MG63 (cell line): ENCODE measurements around the gene PTCHD4. TPM values are rescaled to one million over a fixed set of nuclear protein-coding genes. Genes with fewer than 3 reads are reported as not detected.
A peak's percentile ranks its signal among the peaks of the same experiment; 100 is the strongest.

Experiments
- DNase-seq: peaks from one replicate; pipeline ENCODE4 v3.0.0-alpha.2; 2020
- H3K27me3 ChIP-seq: fragments of 250-450 bp; sonication (Bioruptor Pico); 2 replicates; pipeline ENCODE4 v1.5.1; 2020; ENCODE audit warnings: mild to moderate bottlenecking, moderate library complexity
- H3K36me3 ChIP-seq: fragments of 250-450 bp; sonication (Bioruptor Pico); 2 replicates; pipeline ENCODE4 v1.5.1; 2020; ENCODE audit warnings: mild to moderate bottlenecking, moderate library complexity
- H3K4me3 ChIP-seq: fragments of 250-450 bp; sonication (Bioruptor Pico); 2 replicates; pipeline ENCODE4 v1.5.1; 2020; ENCODE audit warnings: mild to moderate bottlenecking, moderate library complexity
- H3K9me3 ChIP-seq: fragments of 250-450 bp; sonication (Bioruptor Pico); 2 replicates; pipeline ENCODE4 v1.5.1; 2020; ENCODE audit warnings: mild to moderate bottlenecking, moderate library complexity
- total RNA-seq: library from RNA; depleted of rRNA; stranded (reverse); fragments of >200 nt; shearing (Covaris generic); gene quantifications from 2 replicates; pipeline ENCODE4 v1.2.3, GENCODE V29; 2014; ENCODE audit warnings: low replicate concordance

The PTCHD4 gene
- total RNA-seq, 1 experiment from 2014 or later: not detected

DNA sequence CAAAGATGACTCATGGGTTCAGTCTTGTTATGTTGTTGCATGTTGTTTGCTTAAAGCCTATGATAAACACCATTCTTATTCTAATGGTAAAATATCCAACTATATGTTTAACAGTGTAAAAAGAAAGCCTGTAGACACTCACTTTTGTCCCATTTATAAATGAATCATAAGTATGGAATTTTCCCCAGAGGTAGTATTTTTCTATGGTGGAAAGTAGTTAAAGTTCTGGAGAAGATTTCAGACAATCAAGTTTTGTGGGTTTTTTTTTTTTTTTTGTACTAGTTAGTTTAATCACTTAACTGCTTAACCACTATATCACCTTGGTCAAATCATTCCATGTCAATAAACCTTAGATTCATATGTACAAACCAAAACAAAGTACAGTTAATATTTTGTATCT lies 35.8 kb downstream of the PTCHD4 start:
- no peak for DNase-seq
- no peaks in the 10 kb centered on the region for H3K36me3 ChIP-seq
- no peaks in the 10 kb centered on the region for H3K27me3 ChIP-seq
- H3K9me3 ChIP-seq: peaks cover 10% of the 10 kb centered on the region; the same call in 1 of the 2 replicates
- no peak overlapping the region for H3K4me3 ChIP-seq

GRCh38 chr6:48073976-48074767 lies 36.8 kb downstream of the PTCHD4 start:
- Histone ChIP-seq H3K27me3 (0 out of 2 replicates have a peak, but pooled peaks cover under 1% of the 10 kb centered on the region), H3K9me3 (peaks cover 10% of the 10 kb centered on the region; the same call in 1 of the 2 replicates), H3K4me3 (no peak overlapping the region), H3K36me3 (no peaks in the 10 kb centered on the region)
- DNase-seq: peak; percentile 55

DNA sequence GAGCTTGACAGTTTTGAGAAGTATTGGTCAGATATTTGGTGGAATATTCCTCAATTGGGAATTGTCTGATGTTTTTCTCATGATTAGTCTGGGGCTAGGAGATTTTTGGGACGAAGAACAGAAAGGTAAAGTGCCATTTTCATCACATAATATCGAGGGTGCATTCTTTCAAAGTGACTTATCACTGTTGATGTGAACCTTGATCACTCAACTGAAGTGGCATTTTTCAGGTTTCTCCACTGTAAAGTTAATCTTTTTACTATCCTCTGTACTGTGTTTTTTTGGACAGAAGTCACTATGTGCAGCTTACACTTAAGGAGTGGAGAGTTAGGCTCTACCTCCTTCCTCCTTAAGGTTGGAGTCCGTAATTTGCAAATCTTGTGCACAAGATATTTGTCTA lies 39.2 kb downstream of the PTCHD4 start:
- H3K4me3 ChIP-seq: no peak overlapping the region
- H3K36me3 ChIP-seq: no peaks in the 10 kb centered on the region
- DNase-seq: no peak
- H3K9me3 ChIP-seq: peaks cover 2% of the 10 kb centered on the region; the same call in 1 of the 2 replicates
- 0 out of 2 replicates have a peak, but pooled peaks cover 2% of the 10 kb centered on the region for H3K27me3 ChIP-seq

DNA sequence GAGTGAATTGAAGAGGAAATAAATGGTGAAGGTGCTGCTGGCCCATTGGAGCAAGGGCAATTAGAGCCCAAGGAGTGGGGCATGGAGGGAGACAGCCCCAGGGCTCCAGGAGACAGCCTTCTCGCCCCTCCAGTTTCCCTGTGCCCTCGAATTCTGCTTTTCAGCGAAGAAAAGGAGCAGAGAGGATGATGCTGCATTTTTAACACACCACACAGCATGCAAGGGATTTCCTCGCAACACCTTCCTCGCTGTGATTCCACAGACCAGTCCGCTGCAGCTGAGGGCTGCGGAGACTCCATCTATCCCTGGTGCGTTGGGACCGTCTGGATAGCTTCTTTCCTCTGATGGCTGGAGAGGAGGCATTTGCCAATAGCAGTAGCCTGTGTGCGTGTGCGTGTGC lies 41.7 kb downstream of the PTCHD4 start:
- peak overlapping the region; percentile 9; the same call in 1 of the 2 replicates for H3K4me3 ChIP-seq
- no peaks in the 10 kb centered on the region for H3K9me3 ChIP-seq
- H3K27me3 ChIP-seq: 0 out of 2 replicates have a peak, but pooled peaks cover 2% of the 10 kb centered on the region
- no peaks in the 10 kb centered on the region for H3K36me3 ChIP-seq
- DNase-seq: no peak

GRCh38 chr6:48068278-48069251 lies 42.4 kb downstream of the PTCHD4 start:
- DNase-seq: peak; percentile 43

GRCh38 chr6:48067886-48068277 lies 43.1 kb downstream of the PTCHD4 start:
- Histone ChIP-seq H3K27me3 (0 out of 2 replicates have a peak, but pooled peaks cover 2% of the 10 kb centered on the region), H3K4me3 (peak overlapping the region; percentile 34), H3K9me3 (no peaks in the 10 kb centered on the region), H3K36me3 (no peaks in the 10 kb centered on the region)
- no peak for DNase-seq

More at GRCh38 chr6:48068278-48069251, 42.4 kb downstream of the PTCHD4 start:
- no peaks in the 10 kb centered on the region for H3K9me3 ChIP-seq
- peak overlapping the region; percentile 34 for H3K4me3 ChIP-seq
- H3K36me3 ChIP-seq: no peaks in the 10 kb centered on the region
- 0 out of 2 replicates have a peak, but pooled peaks cover 2% of the 10 kb centered on the region for H3K27me3 ChIP-seq

DNA sequence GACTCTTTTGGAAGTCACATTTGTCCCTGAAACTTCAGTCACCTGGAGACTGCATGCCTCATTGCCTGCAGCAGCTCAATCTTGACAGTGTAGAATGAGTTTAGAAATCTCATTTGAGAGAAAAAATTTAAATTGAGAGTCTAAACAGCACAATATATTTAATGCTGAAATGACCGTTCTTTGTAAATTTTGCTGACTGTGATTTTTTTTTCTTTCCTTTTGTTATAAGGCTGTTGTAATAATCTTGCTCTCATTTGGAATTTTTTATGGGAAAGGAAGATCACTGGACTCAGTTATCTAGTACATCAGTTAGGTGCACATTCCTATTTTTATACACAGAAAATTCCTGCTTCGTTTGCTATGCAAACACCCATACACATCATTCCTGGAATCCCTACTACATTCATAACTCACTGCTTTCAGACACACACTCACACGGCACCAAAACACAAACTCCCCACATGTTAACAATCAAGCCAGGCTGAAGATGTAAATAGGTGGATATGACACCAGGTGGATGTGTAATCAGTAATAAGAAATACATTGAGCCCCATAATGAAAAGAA lies 43.8 kb downstream of the PTCHD4 start:
- no peak for DNase-seq
- H3K27me3 ChIP-seq: 0 out of 2 replicates have a peak, but pooled peaks cover 2% of the 10 kb centered on the region
- H3K9me3 ChIP-seq: no peaks in the 10 kb centered on the region
- no peak overlapping the region for H3K4me3 ChIP-seq
- no peaks in the 10 kb centered on the region for H3K36me3 ChIP-seq

DNA sequence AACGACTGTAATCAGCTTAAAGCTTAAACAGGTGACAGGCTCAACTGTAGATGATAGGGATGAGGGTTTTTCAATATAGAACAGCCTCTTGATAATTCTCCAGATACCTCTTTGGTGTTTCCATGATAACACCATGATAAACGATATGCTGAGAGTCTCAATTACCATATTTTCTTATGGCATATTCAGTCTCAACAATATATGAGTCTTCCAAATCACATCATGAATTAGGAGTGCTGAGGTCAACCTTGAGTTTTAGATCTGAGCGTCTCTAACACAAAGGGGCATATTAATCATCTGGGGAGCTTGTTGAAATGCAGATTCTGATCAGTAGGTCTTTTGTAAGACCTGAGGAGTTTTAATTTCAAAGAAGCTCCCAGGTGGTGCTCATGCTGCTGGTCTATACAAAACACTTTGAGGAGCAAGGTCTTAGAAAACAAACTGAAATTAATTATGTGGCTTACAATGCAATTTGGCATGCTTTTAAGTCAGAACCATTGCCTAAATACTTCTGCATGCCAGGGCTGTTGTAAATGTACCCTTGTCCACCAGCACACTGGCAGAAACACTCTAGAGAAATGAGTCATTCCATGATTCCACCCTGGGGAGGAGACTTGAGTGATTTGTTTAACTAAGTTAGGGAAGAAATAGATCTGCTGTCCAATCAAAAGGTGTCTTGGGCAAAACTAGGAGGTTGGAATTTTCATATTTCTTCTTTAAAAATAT lies 49.6 kb downstream of the PTCHD4 start:
- Histone ChIP-seq H3K4me3 (no peak overlapping the region), H3K9me3 (no peaks in the 10 kb centered on the region), H3K27me3 (no peaks in the 10 kb centered on the region), H3K36me3 (no peaks in the 10 kb centered on the region)
- peak; percentile 33 for DNase-seq
